ENCODE results near the gene TMEM26. TPM values are rescaled to one million over a fixed set of nuclear protein-coding genes. Genes with fewer than 3 reads are reported as not detected.

The TMEM26 gene
- total RNA-seq, 1 donor = 6.5 TPM

DNA sequence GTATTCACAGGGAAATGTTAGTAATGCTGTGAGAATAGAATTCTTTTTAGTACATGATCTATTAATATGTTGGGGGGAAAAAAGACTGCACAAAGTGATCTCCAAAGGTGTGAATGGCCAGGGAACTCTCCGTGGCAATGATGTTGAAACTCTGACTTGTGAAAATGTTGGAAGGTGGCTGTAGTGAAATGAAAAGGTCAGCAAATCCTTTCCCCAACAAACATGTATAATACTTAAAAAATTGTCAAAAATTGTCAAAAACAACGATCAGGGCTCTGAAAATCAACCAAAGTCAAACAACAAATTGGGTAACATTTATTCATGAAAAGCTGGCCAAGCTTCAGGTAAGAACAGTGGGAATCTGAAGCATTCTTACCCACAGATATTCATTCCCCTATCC is 35.5 kb downstream of the TMEM26 start:
- H3K4me1 ChIP-seq (ENCODE audit: insufficient read depth, low read length) = no peaks in the 10 kb centered on the region
- H2AFZ ChIP-seq (ENCODE audit: low read length) = no peak overlapping the region
- no peaks in the 10 kb centered on the region for H3K27me3 ChIP-seq (ENCODE audit: insufficient read depth, low read length)
- H3K9me3 ChIP-seq (ENCODE audit: low read depth, low read length) = no peaks in the 10 kb centered on the region
- no peaks in the 10 kb centered on the region for H3K36me3 ChIP-seq (ENCODE audit: insufficient read depth, low read length)
- H3K79me2 ChIP-seq (ENCODE audit: insufficient read depth, low read length) = no peaks in the 10 kb centered on the region
- H3K4me3 ChIP-seq (ENCODE audit: insufficient read depth, low read length) = no peak overlapping the region
- no peak for DNase-seq (ENCODE audit: insufficient read length, low spot score, missing footprints)
- H3K4me2 ChIP-seq (ENCODE audit: insufficient read depth, low read length) = no peak overlapping the region
- TF ChIP-seq, protein P1, sequence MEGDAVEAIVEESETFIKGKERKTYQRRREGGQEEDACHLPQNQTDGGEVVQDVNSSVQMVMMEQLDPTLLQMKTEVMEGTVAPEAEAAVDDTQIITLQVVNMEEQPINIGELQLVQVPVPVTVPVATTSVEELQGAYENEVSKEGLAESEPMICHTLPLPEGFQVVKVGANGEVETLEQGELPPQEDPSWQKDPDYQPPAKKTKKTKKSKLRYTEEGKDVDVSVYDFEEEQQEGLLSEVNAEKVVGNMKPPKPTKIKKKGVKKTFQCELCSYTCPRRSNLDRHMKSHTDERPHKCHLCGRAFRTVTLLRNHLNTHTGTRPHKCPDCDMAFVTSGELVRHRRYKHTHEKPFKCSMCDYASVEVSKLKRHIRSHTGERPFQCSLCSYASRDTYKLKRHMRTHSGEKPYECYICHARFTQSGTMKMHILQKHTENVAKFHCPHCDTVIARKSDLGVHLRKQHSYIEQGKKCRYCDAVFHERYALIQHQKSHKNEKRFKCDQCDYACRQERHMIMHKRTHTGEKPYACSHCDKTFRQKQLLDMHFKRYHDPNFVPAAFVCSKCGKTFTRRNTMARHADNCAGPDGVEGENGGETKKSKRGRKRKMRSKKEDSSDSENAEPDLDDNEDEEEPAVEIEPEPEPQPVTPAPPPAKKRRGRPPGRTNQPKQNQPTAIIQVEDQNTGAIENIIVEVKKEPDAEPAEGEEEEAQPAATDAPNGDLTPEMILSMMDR (IDR thresholded peaks at IDR 0.05; ENCODE audit: extremely low read depth, low read depth, low read length) = no peak
- H4K20me1 ChIP-seq (ENCODE audit: insufficient read depth, low read length) = no peaks in the 10 kb centered on the region
- no peak overlapping the region for H3K27ac ChIP-seq (ENCODE audit: low read depth, low read length)

- Histone ChIP-seq H3K4me1 (ENCODE audit: insufficient read depth, low read length) (no peaks in the 10 kb centered on the region), H3K27ac (ENCODE audit: low read depth, low read length) (no peak overlapping the region), H3K36me3 (ENCODE audit: insufficient read depth, low read length) (no peaks in the 10 kb centered on the region), H2AFZ (ENCODE audit: low read length) (no peak overlapping the region), H3K9me3 (ENCODE audit: low read depth, low read length) (no peaks in the 10 kb centered on the region), H3K4me2 (ENCODE audit: insufficient read depth, low read length) (no peak overlapping the region), H4K20me1 (ENCODE audit: insufficient read depth, low read length) (no peaks in the 10 kb centered on the region), H3K79me2 (ENCODE audit: insufficient read depth, low read length) (no peaks in the 10 kb centered on the region), H3K4me3 (ENCODE audit: insufficient read depth, low read length) (no peak overlapping the region), H3K27me3 (ENCODE audit: insufficient read depth, low read length) (no peaks in the 10 kb centered on the region)
- TF ChIP-seq, protein P1 (IDR thresholded peaks at IDR 0.05; ENCODE audit: extremely low read depth, low read depth, low read length) = no peak
- no peak for DNase-seq (ENCODE audit: insufficient read length, low spot score, missing footprints)
These were observed 37.4 kb downstream of the TMEM26 start for GRCh38 chr10:61415824-61416223.

DNA sequence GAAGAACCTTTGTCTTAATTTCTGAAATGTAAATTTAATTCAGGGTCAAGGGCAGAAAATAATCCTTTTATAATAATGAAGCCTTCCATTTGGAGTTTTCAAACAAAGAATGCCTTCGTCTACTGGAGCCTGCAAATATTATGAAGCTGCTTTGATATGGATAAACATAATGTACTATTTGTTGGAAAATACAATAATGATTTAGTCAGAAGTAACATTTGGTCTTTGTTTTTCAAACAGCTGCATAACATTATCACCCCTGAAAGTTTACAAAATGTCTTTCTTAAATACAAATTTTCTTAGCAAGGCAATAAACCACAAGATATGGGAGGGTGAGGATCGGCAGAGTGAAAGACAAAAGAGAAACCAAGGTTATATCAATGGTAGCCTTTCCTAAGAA is 41.5 kb downstream of the TMEM26 start:
- no peaks in the 10 kb centered on the region for H3K9me3 ChIP-seq (ENCODE audit: low read depth, low read length)
- no peak overlapping the region for H3K4me2 ChIP-seq (ENCODE audit: insufficient read depth, low read length)
- H3K27me3 ChIP-seq (ENCODE audit: insufficient read depth, low read length) = no peaks in the 10 kb centered on the region
- TF ChIP-seq, protein P1 (IDR thresholded peaks at IDR 0.05; ENCODE audit: extremely low read depth, low read depth, low read length) = no peak
- DNase-seq (ENCODE audit: insufficient read length, low spot score, missing footprints) = no peak
- no peaks in the 10 kb centered on the region for H4K20me1 ChIP-seq (ENCODE audit: insufficient read depth, low read length)
- no peaks in the 10 kb centered on the region for H3K79me2 ChIP-seq (ENCODE audit: insufficient read depth, low read length)
- H3K4me3 ChIP-seq (ENCODE audit: insufficient read depth, low read length) = no peak overlapping the region
- no peaks in the 10 kb centered on the region for H3K4me1 ChIP-seq (ENCODE audit: insufficient read depth, low read length)
- no peak overlapping the region for H3K27ac ChIP-seq (ENCODE audit: low read depth, low read length)
- H2AFZ ChIP-seq (ENCODE audit: low read length) = no peak overlapping the region
- H3K36me3 ChIP-seq (ENCODE audit: insufficient read depth, low read length) = no peaks in the 10 kb centered on the region

DNA sequence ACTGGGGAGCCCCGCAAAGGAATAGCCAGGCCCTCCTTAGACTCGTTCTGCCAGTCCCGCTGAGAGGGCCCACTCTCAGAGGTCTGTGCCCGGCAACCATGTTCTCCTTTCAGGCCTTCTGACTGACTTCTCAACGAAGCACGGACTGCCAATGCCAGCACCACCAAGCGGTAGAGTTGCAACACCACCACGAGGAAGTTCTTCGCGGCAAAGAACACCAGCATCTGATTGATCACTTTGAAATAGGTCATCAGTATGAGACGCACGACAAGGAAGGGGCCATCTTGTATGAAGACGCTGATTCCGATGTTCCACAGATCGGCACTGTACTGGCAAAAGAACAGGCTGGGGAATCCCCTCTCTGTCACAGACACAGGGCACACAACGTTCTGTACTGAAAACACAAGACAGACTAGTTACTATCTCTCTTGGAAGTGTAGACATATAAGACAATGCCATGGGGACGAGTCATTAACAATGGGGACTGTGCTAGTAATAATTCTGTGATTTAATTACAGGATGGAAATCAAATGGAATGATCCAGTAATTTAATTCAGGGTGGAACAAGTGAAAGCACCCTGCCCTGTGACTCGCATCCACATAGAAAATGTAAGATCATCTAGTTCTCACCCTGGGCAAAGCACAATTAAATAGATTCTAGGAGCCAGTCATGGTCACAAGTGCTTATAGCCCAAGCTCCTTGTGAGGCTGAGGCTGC is 42.7 kb downstream of the TMEM26 start:
- TF ChIP-seq, protein P1 (IDR thresholded peaks at IDR 0.05; ENCODE audit: extremely low read depth, low read depth, low read length) = no peak
- H2AFZ ChIP-seq (ENCODE audit: low read length) = no peak overlapping the region
- no peaks in the 10 kb centered on the region for H3K79me2 ChIP-seq (ENCODE audit: insufficient read depth, low read length)

More for the DNA sequence above, 42.7 kb downstream of the TMEM26 start:
- Histone ChIP-seq H3K4me1 (ENCODE audit: insufficient read depth, low read length) (no peaks in the 10 kb centered on the region), H3K27ac (ENCODE audit: low read depth, low read length) (no peak overlapping the region), H3K27me3 (ENCODE audit: insufficient read depth, low read length) (no peaks in the 10 kb centered on the region), H3K4me2 (ENCODE audit: insufficient read depth, low read length) (no peak overlapping the region), H3K36me3 (ENCODE audit: insufficient read depth, low read length) (no peaks in the 10 kb centered on the region), H3K9me3 (ENCODE audit: low read depth, low read length) (no peaks in the 10 kb centered on the region), H3K4me3 (ENCODE audit: insufficient read depth, low read length) (no peak overlapping the region), H4K20me1 (ENCODE audit: insufficient read depth, low read length) (no peaks in the 10 kb centered on the region)
- no peak for DNase-seq (ENCODE audit: insufficient read length, low spot score, missing footprints)

Data from osteoblast (primary cell).